HL-60 (cell line): ENCODE measurements around the gene GPR4.

Experiments used
- DNase-seq, 2 experiments: peaks; one replicate each; pipeline ENCODE4 v3.0.0-alpha.2; 2010 to 2020; ENCODE audit warnings: low read depth in 1 of 2, low spot score in 1 of 2
- H3K27ac ChIP-seq: fragments of 250-450 bp; sonication (Bioruptor Pico); replicated peaks from 2 replicates; pipeline ENCODE4 v1.5.1; 2020; ENCODE audit warnings: mild to moderate bottlenecking, moderate library complexity
- H3K27me3 ChIP-seq: fragments of 250-450 bp; sonication (Bioruptor Pico); 2 replicates; pipeline ENCODE4 v1.5.1; 2021; ENCODE audit warnings: mild to moderate bottlenecking, moderate library complexity; ENCODE audit not compliant: insufficient read depth, poor library complexity, severe bottlenecking
- H3K4me3 ChIP-seq: replicated peaks from 2 replicates; pipeline ENCODE4 v1.5.1; 2011; ENCODE audit warnings: mild to moderate bottlenecking, control low read depth, low read length; ENCODE audit not compliant: insufficient read depth
- CTCF ChIP-seq: IDR thresholded peaks from one replicate; pipeline ENCODE4 v1.5.1; 2011; ENCODE audit warnings: low read length, control low read depth, inconsistent platforms; ENCODE audit not compliant: insufficient read depth
- GABPA ChIP-seq: IDR thresholded peaks from 2 replicates; pipeline ENCODE4 v1.6.1; 2012; ENCODE audit warnings: low read depth
- POLR2AphosphoS5 ChIP-seq: IDR thresholded peaks from 2 replicates; pipeline ENCODE4 v1.6.1; 2012; ENCODE audit warnings: low read depth
- SPI1 ChIP-seq: IDR thresholded peaks from 2 replicates; pipeline ENCODE4 v1.6.1; 2012; ENCODE audit warnings: low read depth, mild to moderate bottlenecking, borderline replicate concordance
- TF ChIP-seq, protein P1 (sequence below): IDR thresholded peaks from 2 replicates; pipeline ENCODE4 v1.6.1; 2012; ENCODE audit warnings: low read depth; ENCODE audit not compliant: insufficient replicate concordance

GPR4 gene

DNA sequence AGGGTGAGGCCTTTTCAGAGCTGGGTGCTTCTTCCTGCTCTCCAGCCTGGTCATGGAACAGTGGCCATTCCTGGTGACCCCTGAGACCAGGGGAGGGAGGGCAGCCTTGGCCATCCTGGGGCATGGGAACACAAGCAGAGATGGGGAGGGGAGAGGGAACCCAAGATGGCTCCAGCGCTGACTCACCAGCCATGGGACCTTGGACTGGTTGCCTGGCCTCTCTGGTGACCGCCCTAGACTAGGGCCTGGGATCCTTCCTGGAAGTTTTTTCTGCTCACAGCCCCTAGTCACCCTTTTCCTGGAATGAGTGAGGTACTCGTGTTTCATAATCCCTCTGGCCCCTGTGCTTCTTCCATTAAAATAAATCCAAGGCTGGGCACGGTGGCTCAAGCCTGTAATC, 14.1 kb downstream of the GPR4 start:
- H3K27ac ChIP-seq: no peak overlapping the region
- DNase-seq: no peak
- peaks cover 9% of the 10 kb centered on the region for H3K27me3 ChIP-seq
- no peak overlapping the region for H3K4me3 ChIP-seq
- no peak for TF ChIP-seq SPI1

GRCh38 chr19:45585158-45585577, 16.8 kb downstream of the GPR4 start:
- DNase-seq: no peak

DNA sequence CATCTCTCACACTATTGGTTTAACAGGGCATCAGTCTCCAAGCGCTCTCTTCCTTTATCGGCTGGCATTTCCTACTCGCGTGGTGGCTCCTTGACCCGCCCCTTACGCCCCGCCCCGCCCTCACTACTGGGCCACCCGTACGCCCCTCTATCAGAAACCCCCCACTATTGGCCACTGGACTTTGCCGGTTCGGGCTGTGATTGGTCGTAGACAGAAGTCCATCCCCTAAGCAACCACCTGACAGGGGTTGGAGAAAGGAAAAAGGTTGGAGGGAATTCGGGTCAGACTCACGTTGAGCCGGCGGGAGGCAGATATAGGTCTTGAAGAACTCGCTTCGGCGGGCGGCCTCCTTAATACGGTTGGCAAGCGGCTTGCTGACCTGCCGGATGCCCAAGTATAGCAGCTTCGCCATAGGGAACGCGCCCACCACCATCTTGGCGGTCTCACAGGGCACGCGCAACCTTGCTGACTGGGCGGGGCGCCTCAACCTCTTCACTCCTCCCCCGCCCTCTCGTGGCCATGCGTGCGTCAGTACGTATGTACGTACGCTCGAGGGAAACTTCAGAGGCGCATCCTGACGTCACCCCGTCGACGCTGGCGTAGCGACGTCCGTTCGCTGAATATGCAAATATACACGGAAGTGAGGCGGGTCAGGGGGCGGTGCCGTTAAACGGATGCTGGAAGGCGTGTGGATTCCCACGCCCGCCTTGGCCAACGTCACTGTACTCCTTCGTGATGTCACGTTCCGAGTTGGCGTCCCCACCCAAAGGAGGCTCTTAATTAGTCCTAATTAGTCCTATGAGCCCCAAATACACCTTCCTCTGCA, 17.5 kb downstream of the GPR4 start, which contains the start of gene OPA3:
OPA3 (minus strand) TSS at position 471 of the 826 bp plus-strand sequence; CDS start at position 433, 38 bp downstream.
- peak within 1 kb of the TSS; percentile 87 for H3K4me3 ChIP-seq
- TF ChIP-seq POLR2AphosphoS5 (peak; percentile 42; the same call in 1 of the 2 replicates), GABPA (0 out of 2 replicates have a peak, but pooled peaks have one; percentile 28), SPI1 (no peak)
- TF ChIP-seq, protein P1, sequence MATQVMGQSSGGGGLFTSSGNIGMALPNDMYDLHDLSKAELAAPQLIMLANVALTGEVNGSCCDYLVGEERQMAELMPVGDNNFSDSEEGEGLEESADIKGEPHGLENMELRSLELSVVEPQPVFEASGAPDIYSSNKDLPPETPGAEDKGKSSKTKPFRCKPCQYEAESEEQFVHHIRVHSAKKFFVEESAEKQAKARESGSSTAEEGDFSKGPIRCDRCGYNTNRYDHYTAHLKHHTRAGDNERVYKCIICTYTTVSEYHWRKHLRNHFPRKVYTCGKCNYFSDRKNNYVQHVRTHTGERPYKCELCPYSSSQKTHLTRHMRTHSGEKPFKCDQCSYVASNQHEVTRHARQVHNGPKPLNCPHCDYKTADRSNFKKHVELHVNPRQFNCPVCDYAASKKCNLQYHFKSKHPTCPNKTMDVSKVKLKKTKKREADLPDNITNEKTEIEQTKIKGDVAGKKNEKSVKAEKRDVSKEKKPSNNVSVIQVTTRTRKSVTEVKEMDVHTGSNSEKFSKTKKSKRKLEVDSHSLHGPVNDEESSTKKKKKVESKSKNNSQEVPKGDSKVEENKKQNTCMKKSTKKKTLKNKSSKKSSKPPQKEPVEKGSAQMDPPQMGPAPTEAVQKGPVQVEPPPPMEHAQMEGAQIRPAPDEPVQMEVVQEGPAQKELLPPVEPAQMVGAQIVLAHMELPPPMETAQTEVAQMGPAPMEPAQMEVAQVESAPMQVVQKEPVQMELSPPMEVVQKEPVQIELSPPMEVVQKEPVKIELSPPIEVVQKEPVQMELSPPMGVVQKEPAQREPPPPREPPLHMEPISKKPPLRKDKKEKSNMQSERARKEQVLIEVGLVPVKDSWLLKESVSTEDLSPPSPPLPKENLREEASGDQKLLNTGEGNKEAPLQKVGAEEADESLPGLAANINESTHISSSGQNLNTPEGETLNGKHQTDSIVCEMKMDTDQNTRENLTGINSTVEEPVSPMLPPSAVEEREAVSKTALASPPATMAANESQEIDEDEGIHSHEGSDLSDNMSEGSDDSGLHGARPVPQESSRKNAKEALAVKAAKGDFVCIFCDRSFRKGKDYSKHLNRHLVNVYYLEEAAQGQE: peak; percentile 37
- peak; percentile 100 for DNase-seq
- H3K27ac ChIP-seq: peak within 1 kb of the TSS; percentile 94
- H3K27me3 ChIP-seq: no peaks in the 10 kb centered on the region

More at GRCh38 chr19:45585158-45585577, 16.8 kb downstream of the GPR4 start:
- TF ChIP-seq POLR2AphosphoS5 (no peak), CTCF (no peak), SPI1 (no peak), GABPA (no peak)
- TF ChIP-seq, protein P1: no peak
- Histone ChIP-seq H3K27me3 (peaks cover 3% of the 10 kb centered on the region), H3K4me3 (peak overlapping the region; percentile 58), H3K27ac (peak overlapping the region; percentile 94)

DNA sequence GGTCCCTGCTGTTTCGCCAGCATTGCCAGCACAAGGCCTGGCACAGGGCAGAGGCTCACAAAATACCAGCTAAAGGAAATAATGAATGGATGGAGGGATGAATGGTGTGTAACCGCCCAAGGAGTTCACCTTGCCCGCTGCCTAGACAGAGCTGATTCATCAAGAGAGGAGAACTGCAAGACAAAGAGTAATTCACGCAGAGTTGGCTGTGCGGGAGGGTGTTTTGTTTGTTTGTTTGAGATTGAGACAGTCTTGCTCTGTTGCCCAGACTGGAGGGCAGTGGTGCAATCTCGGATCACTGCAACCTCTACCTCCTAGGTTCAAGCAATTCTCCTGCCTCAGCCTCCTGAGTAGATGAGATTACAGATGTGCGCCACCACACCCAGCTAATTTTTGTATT, 20.4 kb downstream of the GPR4 start:
- no peak overlapping the region for H3K27ac ChIP-seq

More for the DNA sequence above, 20.4 kb downstream of the GPR4 start:
- Histone ChIP-seq H3K4me3 (no peak overlapping the region), H3K27me3 (no peaks in the 10 kb centered on the region)
- TF ChIP-seq POLR2AphosphoS5 (no peak), SPI1 (no peak), CTCF (no peak)
- TF ChIP-seq, protein P1: no peak
- no peak for DNase-seq
